Anterior cingulate cortex (tissue), 58 donors: Measurements from ENCODE around the gene COL4A2.

Source experiments
- DNase-seq, 58 donors: peaks; one replicate each; lab custom pipeline; 2025; lab: John Stamatoyannopoulos, UW

COL4A2 gene

DNA sequence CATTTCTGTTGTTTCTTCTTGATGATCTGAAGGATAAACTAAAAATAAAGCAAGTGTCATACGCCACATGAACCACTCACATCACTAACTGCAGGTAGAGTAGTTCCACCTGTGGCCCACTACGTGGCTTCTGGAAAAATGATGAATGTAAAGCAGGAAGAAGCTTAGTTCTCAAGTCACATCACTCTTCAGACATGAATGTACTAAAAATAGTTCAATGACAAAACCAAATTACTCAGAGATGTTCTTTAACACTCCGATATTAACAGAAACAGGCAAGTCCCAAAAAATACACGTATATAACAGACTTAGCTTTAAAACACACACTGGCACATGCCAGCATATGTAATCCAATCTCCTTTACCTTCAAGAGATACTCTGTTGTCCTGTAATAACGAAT, 232.8 kb downstream of the COL4A2 start:
- DNase-seq = no peak

DNA sequence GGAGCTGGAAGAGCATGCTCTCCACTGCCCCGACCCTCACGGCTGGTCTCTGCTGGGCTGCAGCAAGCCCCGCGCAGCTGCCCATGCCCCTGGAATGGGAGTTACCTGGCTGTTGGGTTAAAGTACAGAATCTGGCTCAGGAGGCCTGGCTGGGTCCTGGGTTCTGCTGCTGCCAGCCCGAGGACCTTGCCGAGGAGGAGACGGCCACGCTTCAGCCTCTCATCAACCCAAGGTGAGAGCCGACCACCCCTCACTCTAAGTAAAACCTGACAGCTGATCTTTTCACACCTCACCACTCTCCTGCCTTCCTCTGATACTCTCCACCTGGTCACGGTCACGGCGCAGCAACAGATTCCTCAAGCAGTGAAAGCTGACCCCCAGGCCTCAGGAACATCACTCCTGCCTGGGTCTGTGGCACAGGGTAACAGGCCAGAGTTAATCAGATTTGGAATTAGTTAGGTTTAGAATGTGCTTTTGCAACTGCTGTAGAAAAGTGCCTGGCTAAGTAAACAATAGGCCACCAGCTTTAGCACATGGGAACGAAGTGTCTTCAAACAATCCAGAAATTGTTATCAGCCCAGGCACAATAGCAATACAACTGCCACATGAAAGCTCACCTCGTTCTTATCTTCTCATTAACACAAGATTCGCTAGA, 233.9 kb downstream of the COL4A2 start:
- no peak for DNase-seq

GRCh38 chr13:110541526-110541920, 234.4 kb downstream of the COL4A2 start:
- DNase-seq = no peak

DNA sequence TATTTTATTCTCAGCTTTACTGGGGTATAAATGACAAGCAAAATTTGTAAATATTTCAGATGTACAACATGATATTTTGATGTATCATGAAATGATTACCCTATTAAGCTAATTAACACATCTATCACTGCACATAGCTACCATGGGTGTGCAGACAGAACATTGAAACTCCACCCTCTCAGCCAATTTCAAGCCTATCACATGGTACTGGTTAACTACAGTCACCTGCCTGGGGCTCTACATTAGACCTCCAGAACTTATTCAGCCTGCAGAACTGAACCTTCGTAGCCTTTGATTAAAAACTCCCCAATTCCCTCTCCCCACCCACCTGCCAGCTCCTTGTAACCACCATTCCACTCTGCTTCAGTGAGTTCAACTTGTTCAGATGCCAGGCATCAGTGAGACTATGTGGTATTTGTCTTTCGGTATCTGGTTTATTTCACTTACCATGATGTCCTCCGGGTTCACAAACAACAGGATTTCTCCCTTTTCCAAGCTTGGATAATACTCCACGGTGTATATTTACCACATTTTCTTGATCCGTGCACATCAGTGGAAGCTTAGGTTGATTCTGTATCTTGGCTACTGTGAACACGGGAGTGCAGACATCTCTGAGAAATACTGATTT, 235.2 kb downstream of the COL4A2 start:
- DNase-seq = no peak

DNA sequence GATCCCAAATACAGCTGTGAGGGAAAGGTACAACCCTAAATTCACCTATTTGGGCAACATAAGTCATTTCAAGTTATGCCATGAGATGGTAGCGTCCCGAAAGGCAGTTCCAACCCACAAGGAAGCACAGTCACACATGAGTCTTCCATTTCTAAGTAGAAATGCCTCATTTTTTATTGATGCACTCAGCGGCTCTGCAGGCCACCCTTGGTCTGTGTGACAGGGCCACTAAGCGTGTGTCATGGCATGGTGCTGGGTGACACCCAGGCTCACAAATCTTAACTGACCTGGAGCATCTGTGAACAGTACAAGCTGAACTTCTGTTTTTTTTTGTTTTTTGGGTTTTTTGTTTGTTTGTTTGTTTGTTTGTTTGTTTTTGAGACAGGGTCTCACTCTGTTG, 239.3 kb downstream of the COL4A2 start:
- DNase-seq = no peak

DNA sequence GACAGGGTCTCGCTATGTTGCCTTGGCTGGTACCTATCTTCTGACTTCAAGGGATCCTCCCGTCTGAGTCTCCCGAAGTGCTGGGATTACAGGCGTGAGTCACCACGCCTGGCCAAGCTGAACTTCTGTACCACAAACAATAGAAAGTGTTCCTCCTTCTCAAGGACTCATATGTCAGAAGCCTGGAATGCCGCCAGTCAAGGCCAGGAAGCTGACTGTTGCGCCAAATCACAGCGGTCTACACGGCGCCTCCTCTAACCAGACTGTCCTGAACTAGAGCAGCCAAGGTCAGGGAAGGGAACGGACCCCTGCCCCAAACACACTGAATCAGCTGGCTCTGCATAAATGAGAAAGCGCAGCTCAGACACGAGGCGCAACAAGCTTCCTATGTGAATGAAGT, 239.8 kb downstream of the COL4A2 start:
- DNase-seq = peak in 4 of 58 donors; percentile 8 to 20 (median 12)

GRCh38 chr13:110548891-110549794, 242.1 kb downstream of the COL4A2 start:
- no peak for DNase-seq

GRCh38 chr13:110549795-110550160, 242.7 kb downstream of the COL4A2 start:
- DNase-seq = no peak

DNA sequence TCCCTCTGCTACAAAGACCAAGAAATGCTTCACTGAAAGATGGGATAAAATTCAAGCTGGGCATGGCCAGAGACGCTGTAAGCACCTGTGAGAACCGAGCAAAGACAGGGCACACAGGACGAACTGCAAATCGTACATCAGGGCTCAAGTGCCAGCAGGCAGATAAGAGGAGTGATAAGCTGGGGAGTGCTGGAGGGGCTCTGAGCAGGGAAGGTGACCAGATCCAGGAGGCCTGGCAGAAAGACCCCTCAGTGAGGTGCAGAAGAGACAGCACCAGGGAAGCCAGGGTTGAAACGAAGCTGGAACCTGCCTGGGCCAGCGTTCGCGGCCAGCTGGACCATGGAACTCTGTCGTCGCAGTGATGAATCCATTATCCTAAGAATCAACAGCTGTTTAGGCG, 244.2 kb downstream of the COL4A2 start:
- DNase-seq = no peak

DNA sequence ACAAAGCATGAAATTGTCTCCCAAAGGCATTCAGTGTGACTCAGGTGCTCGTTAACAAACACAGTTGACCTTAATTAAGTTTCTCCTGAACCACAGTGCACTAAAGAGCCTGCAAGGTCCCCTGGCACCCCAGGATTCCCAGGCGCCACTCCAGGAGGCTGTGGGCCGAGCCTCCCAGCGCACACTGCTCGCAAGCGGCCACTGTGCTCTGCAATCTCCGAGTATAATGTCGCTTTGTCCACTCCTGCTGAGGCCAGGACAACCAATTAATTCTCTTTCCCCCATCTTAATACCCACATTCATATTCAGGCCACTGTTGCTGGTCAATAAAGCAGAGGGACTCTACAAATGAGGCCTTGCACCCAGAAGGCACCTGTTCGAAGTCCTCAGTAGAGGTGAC, 245.7 kb downstream of the COL4A2 start:
- peak in 1 of 58 donors; percentile 12 for DNase-seq

GRCh38 chr13:110553417-110553816, 246.3 kb downstream of the COL4A2 start:
- no peak for DNase-seq

- no peak for DNase-seq
Measured at GRCh38 chr13:110554227-110554836, 247.2 kb downstream of the COL4A2 start.

- no peak for DNase-seq
Measured at GRCh38 chr13:110554946-110555345, 247.9 kb downstream of the COL4A2 start.

- no peak for DNase-seq
Measured at GRCh38 chr13:110555601-110556223, 248.6 kb downstream of the COL4A2 start.

GRCh38 chr13:110556224-110556606, 249.1 kb downstream of the COL4A2 start:
- no peak for DNase-seq

- no peak for DNase-seq
Measured at GRCh38 chr13:110557082-110557481, 250.0 kb downstream of the COL4A2 start.

GRCh38 chr13:110557610-110558305, 250.7 kb downstream of the COL4A2 start:
- no peak for DNase-seq

DNA sequence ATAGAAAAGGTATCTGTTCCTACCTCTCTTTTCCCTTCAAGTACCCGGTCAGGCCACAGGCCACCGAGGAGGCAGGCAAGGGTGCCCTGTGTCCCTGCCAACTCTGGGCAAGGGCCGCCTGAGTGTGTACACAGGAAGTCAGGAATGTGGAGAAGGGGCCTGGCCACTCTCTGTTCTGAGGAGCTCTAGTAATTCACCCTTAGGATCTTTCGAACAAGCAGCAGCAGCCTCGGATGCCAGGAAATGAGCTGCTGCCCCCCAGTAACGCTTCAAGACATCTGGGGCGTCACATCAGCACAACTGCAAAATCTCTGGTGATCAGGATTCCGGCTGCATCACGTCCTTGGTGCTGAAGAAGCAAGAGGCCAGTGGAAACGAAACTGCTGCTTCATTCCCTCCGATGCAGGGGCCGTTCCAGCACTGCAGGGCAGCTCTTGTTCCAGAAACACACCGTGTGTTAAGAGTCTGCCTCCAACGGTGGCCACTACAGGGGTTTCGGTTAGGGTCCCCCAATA, 252.4 kb downstream of the COL4A2 start:
- DNase-seq = peak in 17 of 58 donors; percentile 10 to 51 (median 21)

- no peak for DNase-seq
Measured at GRCh38 chr13:110559986-110560385, 252.9 kb downstream of the COL4A2 start.
